Measurements from ENCODE around the gene KLHL10. TPM values are rescaled to one million over a fixed set of nuclear protein-coding genes. Genes with fewer than 3 reads are reported as not detected.
"Not testable (repeated sequence)": the region's sequence is repeated elsewhere in the genome, so short reads cannot be mapped to it uniquely, and the experiment has no call there.

KLHL10 gene
- total and polyA plus RNA-seq, 9 donors: 0.13 to 0.60 (median 0.23) TPM

DNA sequence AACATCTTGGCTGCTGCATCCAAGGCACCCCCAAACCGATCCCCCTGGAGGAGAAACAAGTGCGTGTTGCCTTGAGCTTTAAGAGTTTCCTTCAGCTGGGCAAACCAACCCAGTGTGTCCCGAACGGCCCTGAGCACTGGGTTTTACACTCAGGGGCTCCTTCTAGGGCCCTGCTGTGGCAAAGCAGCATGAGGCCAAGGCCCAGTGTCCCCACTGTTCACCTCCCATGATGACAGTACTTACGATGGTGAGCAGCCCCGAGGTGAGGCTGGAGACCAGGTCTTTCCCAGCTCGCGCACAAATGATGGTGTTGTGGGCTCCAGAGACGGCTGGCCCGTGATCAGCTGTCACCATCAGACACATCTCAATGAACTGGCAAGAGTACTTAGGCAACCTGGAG lies 34.2 kb downstream of the KLHL10 start:
- no peak for DNase-seq
- H3K36me3 ChIP-seq: no peaks in the 10 kb centered on the region

GRCh38 chr17:41873559-41874292 lies 36.1 kb downstream of the KLHL10 start:
- no peaks in the 10 kb centered on the region for H3K4me1 ChIP-seq (ENCODE audit: insufficient read depth)
- H3K36me3 ChIP-seq: no peaks in the 10 kb centered on the region
- no peaks in the 10 kb centered on the region for H3K27me3 ChIP-seq
- DNase-seq: no peak
- no peaks in the 10 kb centered on the region for H3K9me3 ChIP-seq
- H3K27ac ChIP-seq: no peak overlapping the region
- no peak overlapping the region for H3K4me3 ChIP-seq
- TF ChIP-seq POLR2A (IDR thresholded peaks at IDR 0.05) (no peak), EP300 (IDR thresholded peaks at IDR 0.05) (no peak), CTCF (IDR thresholded peaks at IDR 0.05) (no peak)
- intact Hi-C loops (cut with DNase I): no loop called here
- WGBS, 3 donors: 95 to 96% (median 95%) methylated on average over 10 of the region's 10 CpGs

More for the DNA sequence above, 34.2 kb downstream of the KLHL10 start:
- H3K9me3 ChIP-seq: no peaks in the 10 kb centered on the region
- no peak overlapping the region for H3K4me3 ChIP-seq
- intact Hi-C loops (cut with DNase I): no loop called here
- no peaks in the 10 kb centered on the region for H3K27me3 ChIP-seq
- H3K27ac ChIP-seq: no peak overlapping the region
- TF ChIP-seq POLR2A (IDR thresholded peaks at IDR 0.05) (no peak), CTCF (IDR thresholded peaks at IDR 0.05) (no peak), EP300 (IDR thresholded peaks at IDR 0.05) (no peak)
- no peaks in the 10 kb centered on the region for H3K4me1 ChIP-seq (ENCODE audit: insufficient read depth)
- WGBS, 3 donors: 90 to 92% (median 91%) methylated on average over 10 of the region's 10 CpGs

DNA sequence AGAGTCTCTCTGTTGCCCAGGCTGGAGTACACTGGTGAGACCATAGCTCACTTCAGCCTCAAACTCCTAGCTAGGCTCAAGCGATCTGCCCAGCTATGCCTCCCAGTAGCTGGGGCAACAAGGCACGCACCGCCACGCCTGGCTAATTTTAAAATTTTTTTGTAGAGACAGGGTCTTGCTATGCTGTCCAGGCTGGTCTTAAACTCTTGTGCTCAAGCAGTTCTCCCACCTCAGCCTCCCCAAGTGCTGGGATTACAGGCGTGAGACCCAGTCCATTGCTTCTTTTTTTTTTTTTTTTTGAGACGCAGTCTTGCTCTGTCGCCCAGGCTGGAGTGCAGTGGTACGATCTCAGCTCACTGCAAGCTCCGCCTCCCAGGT lies 36.7 kb downstream of the KLHL10 start:
- DNase-seq; H3K36me3 ChIP-seq; H3K4me3 ChIP-seq; H3K27ac ChIP-seq; H3K27me3 ChIP-seq; H3K4me1 ChIP-seq (ENCODE audit: insufficient read depth); H3K9me3 ChIP-seq; intact Hi-C loops (cut with DNase I): not testable (repeated sequence)
- 96 to 99% (median 98%) methylated on average over 9 of the region's 9 CpGs for WGBS, 3 donors

GRCh38 chr17:41880130-41880529 lies 42.5 kb downstream of the KLHL10 start:
- intact Hi-C loops (cut with DNase I): no loop called here
- Histone ChIP-seq H3K27me3 (no peaks in the 10 kb centered on the region), H3K36me3 (no peaks in the 10 kb centered on the region), H3K4me1 (ENCODE audit: insufficient read depth) (no peaks in the 10 kb centered on the region), H3K9me3 (no peaks in the 10 kb centered on the region), H3K4me3 (no peak overlapping the region), H3K27ac (no peak overlapping the region)
- TF ChIP-seq CTCF (IDR thresholded peaks at IDR 0.05) (no peak), EP300 (IDR thresholded peaks at IDR 0.05) (no peak), POLR2A (IDR thresholded peaks at IDR 0.05) (no peak)
- WGBS, 3 donors: 85 to 90% (median 88%) methylated on average over 4 of the region's 4 CpGs
- no peak for DNase-seq

DNA sequence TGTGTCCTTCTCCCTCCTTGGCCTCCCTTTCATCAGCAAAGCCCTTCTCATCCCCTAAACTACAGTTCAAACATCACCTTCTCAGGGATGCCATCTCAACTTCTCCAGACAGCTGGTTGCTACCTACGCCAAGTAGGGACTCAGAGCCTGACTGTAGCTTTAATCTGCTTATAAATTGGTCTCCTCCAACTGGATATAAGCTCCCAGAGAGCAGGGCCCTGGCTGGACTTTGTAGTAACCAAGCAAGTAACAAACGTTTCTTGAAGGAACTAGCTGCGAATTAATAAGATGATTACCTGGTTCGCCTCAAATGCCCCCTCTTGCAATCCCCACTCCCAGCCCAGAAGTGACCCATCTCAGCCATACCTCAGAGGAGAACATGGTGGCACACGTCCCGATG lies 45.1 kb downstream of the KLHL10 start:
- Histone ChIP-seq H3K9me3 (no peaks in the 10 kb centered on the region), H3K4me1 (ENCODE audit: insufficient read depth) (no peaks in the 10 kb centered on the region), H3K36me3 (no peaks in the 10 kb centered on the region), H3K27ac (no peak overlapping the region), H3K27me3 (no peaks in the 10 kb centered on the region), H3K4me3 (no peak overlapping the region)
- TF ChIP-seq CTCF (IDR thresholded peaks at IDR 0.05) (no peak), EP300 (IDR thresholded peaks at IDR 0.05) (no peak), POLR2A (IDR thresholded peaks at IDR 0.05) (no peak)
- 86 to 92% (median 88%) methylated on average over 6 of the region's 6 CpGs for WGBS, 3 donors
- DNase-seq: no peak
- intact Hi-C loops (cut with DNase I): no loop called here

Measured in ovary (tissue), 9 donors.